ENCODE data around the gene RCOR3.

Gene RCOR3

DNA sequence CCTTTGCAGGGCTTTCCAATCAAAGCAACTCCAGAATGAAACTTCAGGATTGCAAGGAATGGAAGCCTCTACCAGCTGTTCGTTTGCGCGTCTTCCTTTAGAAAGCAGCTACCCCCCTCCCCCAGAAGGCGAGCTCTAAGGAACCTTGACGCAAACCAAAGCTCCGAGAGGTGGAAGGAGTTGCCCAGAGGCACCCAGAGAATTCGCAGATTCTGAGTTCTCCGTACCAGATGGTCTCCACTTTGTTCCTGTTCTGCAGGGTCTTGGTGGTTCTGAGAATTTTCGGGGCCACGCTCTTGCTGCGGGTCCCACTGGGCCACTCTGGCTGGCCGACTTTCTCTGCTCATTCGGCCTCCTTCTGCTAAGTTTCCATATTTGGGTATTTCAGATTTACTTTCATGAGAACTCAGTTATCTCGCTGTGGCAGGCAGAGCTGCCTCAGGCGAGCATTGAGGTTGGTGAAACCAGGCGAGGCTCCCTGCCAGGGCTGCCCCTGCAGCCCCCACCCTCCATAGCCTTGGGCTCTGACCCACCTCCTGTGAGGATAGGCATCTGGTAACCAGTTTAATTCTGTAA is 68.3 kb downstream of the RCOR3 start:
- DNase-seq (ENCODE audit: low read depth), result peak; percentile 68
- H3K4me3 ChIP-seq (ENCODE audit: low read depth, low read length), result peak overlapping the region; percentile 68

DNA sequence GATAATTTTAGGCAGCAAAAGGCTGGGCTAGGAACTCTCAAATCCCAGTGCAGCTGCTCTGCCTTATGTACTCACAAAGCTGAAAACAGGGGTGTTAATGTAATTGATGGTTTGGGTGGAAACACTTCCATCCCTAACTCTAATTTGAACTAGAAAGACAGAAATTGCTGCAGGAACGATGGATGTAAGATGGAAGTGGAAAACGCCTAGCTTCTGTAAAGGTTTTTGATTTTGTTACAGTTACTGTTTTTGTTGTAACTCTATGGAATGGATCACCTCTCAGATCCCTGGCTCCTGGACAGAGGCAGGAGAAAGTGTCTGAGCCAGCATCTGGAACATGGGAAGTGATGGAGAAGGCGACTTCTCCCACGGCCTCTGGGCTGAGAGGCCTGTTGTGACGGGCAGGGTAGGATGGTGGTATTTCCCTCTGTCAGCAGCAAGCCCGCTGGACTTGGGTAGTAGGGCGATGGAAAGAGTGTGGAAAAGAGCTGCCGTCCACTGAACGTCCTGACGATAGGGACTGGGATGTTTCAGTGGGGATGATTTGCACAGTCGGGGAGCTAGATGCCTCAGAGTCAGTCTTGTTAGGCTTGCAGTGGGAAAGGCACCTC is 69.0 kb downstream of the RCOR3 start:
- H3K4me3 ChIP-seq (ENCODE audit: low read depth, low read length), result peak overlapping the region; percentile 68
- no peak for DNase-seq (ENCODE audit: low read depth)

More for the DNA sequence above, 68.3 kb downstream of the RCOR3 start:
- TF ChIP-seq, protein P1, sequence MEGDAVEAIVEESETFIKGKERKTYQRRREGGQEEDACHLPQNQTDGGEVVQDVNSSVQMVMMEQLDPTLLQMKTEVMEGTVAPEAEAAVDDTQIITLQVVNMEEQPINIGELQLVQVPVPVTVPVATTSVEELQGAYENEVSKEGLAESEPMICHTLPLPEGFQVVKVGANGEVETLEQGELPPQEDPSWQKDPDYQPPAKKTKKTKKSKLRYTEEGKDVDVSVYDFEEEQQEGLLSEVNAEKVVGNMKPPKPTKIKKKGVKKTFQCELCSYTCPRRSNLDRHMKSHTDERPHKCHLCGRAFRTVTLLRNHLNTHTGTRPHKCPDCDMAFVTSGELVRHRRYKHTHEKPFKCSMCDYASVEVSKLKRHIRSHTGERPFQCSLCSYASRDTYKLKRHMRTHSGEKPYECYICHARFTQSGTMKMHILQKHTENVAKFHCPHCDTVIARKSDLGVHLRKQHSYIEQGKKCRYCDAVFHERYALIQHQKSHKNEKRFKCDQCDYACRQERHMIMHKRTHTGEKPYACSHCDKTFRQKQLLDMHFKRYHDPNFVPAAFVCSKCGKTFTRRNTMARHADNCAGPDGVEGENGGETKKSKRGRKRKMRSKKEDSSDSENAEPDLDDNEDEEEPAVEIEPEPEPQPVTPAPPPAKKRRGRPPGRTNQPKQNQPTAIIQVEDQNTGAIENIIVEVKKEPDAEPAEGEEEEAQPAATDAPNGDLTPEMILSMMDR (IDR thresholded peaks at IDR 0.05; ENCODE audit: insufficient read depth, low read depth, low read length, missing control alignments), result no peak

DNA sequence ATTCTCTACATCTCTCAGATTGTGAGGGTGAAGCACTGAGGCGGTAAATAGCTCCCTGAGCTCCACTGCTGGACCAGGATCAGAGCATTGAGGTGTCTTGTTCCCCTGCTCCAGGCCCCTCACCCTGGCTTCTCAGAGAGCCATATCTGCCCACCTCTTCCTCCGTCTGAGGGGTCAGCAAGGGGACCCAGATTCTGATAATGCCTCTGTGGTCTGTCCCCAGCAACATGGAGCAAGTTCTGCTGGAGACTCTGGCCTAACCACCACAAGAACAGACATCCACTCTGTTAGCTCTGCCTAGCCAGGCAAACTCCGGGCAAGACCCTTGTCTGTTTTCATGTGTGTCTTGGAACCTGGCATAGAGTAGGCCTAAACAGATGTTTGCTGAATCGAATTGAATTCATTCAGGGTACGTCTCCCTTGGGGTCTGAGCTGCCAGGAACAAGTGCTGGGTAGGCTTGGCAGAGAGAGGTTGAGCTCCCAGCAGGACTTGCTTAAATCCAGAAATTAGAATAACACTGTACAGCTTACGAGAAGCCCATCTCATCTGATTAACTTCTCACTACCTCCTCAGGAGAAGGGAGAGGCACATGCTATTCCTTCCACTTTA is 69.8 kb downstream of the RCOR3 start:
- H3K4me3 ChIP-seq (ENCODE audit: low read depth, low read length), result peak overlapping the region; percentile 68
- DNase-seq (ENCODE audit: low read depth), result no peak
- TF ChIP-seq, protein P1 (IDR thresholded peaks at IDR 0.05; ENCODE audit: insufficient read depth, low read depth, low read length, missing control alignments), result no peak

More for the DNA sequence above, 69.0 kb downstream of the RCOR3 start:
- TF ChIP-seq, protein P1 (IDR thresholded peaks at IDR 0.05; ENCODE audit: insufficient read depth, low read depth, low read length, missing control alignments), result no peak

DNA sequence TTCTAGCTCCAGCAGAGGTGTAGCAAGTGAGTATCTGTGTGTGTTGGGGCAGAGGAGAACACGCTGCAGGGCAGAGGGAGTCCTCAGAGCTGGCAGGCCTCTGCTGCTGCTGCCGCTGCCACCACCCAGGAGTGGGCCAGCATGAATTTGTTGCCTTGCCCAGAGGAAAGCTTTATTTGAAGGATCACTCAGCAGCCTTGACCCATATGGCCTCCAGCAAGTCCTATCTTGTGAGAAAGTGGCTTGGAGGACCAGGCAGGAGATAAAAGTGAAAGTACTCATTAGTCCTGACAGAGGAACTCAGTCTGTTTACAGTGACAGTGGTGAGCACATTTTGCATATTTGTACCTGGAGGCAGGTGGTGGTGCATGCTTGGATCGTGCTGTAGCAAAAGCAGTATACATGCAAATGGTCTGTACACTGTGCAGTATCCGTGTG is 70.6 kb downstream of the RCOR3 start:
- peak; percentile 77 for DNase-seq (ENCODE audit: low read depth)
- TF ChIP-seq, protein P1 (IDR thresholded peaks at IDR 0.05; ENCODE audit: insufficient read depth, low read depth, low read length, missing control alignments), result no peak
- H3K4me3 ChIP-seq (ENCODE audit: low read depth, low read length), result peak overlapping the region; percentile 68

DNA sequence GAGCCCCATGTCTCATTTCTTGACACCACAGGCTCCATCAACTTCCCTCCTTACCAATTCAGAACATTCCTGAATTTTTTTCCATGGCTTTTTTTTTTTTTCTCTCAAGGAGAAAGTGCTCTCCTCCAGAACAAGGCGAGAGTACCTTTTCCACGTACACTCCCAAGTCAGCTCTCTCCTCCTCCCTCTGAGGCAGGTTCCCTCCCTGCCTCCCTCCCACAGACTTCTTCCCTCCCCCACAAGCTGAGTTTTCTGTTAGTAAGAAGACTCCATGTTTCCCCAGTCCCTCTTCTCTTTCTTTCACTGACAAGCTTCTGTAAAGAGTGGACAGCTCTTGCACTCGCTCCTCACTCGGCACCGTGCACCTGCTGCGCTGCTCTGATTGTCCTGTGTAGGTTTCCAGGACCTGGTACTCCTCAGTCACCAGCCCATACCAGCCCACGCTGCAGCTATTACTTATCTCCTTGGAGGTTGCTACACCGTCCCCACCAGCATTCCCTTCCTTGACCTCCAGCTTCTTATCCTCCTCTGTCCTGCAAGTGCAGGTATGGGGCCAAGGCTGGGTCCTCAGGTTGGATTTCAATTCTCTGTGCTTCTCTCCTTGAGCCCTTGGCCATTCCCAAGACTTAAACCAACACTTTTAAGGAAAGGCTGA is 71.2 kb downstream of the RCOR3 start:
- TF ChIP-seq, protein P1 (IDR thresholded peaks at IDR 0.05; ENCODE audit: insufficient read depth, low read depth, low read length, missing control alignments), result no peak
- no peak for DNase-seq (ENCODE audit: low read depth)
- H3K4me3 ChIP-seq (ENCODE audit: low read depth, low read length), result no peak overlapping the region

DNA sequence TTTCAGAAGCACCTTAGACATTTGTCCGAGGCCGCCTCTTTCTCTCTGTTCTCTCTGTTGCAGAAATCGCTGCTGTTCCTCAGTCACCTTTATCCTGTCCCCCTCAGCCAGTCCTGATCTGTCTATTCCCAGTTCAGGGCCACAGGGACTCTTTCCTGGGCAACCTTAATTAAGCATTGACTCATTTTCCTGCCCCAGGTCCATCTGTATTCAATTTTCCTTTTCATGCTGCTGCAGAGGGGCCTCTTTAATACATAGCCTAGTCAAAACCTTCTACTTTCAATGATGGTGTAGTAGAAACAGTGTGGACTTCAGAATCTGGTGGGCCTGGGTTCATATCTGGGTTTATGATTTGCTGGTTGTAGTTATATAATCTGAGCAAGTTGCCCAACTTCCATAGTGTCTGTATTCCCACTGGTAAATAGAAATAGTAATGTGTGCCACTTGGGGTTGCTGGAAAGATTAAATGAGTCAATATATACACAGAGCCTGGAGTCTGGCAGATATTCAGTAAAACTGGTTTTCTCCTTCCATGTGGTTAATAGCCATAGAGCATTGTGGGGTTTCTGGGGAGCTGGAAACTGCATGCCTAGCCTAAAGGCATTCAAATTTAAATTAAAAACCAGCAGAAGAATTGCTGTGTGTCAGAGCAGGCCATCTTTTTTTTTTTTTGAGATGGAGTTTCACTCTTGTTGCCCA is 72.0 kb downstream of the RCOR3 start:
- TF ChIP-seq, protein P1 (IDR thresholded peaks at IDR 0.05; ENCODE audit: insufficient read depth, low read depth, low read length, missing control alignments), result no peak
- DNase-seq (ENCODE audit: low read depth), result no peak
- no peak overlapping the region for H3K4me3 ChIP-seq (ENCODE audit: low read depth, low read length)
